ENCODE measurements around the gene NCOA7.

DNA sequence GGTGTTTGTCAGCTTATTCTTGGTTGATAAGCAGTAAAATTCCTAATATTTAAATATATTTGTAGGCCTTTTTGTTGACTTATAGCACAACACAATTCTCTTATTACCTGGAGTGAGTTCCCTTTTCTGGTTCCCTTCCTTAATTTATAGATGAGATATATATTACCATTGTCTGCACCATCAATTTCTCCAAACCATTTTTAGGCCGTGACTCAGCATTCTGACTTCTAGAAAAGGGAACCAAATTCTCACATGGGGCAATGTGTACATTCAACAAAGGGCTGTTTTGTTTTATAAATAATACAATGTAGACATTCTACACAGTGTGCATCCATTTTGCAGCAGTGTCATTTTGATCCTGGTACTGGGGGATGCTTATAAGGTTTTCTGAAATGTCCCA lies 52.8 kb downstream of the NCOA7 start:
- TF ChIP-seq, protein P1, sequence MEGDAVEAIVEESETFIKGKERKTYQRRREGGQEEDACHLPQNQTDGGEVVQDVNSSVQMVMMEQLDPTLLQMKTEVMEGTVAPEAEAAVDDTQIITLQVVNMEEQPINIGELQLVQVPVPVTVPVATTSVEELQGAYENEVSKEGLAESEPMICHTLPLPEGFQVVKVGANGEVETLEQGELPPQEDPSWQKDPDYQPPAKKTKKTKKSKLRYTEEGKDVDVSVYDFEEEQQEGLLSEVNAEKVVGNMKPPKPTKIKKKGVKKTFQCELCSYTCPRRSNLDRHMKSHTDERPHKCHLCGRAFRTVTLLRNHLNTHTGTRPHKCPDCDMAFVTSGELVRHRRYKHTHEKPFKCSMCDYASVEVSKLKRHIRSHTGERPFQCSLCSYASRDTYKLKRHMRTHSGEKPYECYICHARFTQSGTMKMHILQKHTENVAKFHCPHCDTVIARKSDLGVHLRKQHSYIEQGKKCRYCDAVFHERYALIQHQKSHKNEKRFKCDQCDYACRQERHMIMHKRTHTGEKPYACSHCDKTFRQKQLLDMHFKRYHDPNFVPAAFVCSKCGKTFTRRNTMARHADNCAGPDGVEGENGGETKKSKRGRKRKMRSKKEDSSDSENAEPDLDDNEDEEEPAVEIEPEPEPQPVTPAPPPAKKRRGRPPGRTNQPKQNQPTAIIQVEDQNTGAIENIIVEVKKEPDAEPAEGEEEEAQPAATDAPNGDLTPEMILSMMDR (IDR thresholded peaks at IDR 0.05): no peak
- TF ChIP-seq POLR2A (IDR thresholded peaks at IDR 0.05): no peak

Measured in testis (tissue), 2 donors.